ENCODE measurements around the gene NEK4. TPM values are rescaled to one million over a fixed set of nuclear protein-coding genes. Genes with fewer than 3 reads are reported as not detected.

Gene NEK4
- total and polyA plus RNA-seq, 2 of the 13 experiments (the other 11 are each of a cell fraction or from before 2014, with no cell fraction given), result 16.5 to 38.0 TPM

DNA sequence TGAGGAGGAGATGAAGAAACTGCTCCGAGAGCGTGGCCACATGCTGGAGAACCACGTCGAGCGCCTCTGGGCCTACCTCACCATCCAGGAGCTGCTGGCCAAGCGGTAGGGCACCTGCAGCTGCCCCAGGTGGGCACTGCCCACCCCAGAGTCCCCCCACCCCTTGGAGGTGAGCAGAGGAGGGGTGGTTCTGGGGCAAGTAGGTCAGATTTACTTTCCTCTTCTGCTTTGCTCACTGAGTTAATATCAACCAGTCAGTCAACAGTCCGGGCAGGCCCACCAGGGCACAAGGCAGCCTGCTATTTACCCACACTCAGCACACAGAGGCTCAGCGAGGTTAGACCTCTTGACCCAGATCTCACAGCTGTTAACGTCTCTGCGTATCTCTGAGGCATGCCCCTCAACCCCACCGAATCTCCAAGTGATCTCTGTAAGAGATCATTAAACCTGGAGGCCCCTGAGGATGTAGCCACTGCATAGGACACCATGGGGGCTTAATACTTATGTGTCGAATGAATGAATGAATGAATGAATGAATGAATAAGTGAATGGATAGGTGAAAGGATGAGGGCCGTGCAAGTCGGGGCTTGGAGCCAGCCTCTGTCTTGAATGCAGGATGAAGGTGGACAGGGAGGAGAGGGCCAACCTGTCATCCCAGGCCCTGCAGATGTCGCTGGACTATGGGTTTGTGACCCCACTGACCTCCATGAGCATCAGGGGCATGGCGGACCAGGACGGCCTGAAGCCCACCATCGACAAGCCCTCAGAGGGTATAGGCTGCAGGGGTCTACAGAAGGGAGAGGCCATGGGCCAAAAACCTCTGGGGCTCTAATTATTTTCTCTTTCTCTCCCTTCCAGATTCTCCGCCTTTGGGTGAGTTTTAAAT lies 15.8 kb upstream of the NEK4 start (continued):
- no peak for TF ChIP-seq ZNF839 (CRISPR knock-in tag; IDR thresholded peaks at IDR 0.05; ENCODE audit: borderline replicate concordance)
- TF ChIP-seq RFXAP (CRISPR knock-in tag; IDR thresholded peaks at IDR 0.05; ENCODE audit: borderline replicate concordance), result no peak
- TF ChIP-seq, protein P1, sequence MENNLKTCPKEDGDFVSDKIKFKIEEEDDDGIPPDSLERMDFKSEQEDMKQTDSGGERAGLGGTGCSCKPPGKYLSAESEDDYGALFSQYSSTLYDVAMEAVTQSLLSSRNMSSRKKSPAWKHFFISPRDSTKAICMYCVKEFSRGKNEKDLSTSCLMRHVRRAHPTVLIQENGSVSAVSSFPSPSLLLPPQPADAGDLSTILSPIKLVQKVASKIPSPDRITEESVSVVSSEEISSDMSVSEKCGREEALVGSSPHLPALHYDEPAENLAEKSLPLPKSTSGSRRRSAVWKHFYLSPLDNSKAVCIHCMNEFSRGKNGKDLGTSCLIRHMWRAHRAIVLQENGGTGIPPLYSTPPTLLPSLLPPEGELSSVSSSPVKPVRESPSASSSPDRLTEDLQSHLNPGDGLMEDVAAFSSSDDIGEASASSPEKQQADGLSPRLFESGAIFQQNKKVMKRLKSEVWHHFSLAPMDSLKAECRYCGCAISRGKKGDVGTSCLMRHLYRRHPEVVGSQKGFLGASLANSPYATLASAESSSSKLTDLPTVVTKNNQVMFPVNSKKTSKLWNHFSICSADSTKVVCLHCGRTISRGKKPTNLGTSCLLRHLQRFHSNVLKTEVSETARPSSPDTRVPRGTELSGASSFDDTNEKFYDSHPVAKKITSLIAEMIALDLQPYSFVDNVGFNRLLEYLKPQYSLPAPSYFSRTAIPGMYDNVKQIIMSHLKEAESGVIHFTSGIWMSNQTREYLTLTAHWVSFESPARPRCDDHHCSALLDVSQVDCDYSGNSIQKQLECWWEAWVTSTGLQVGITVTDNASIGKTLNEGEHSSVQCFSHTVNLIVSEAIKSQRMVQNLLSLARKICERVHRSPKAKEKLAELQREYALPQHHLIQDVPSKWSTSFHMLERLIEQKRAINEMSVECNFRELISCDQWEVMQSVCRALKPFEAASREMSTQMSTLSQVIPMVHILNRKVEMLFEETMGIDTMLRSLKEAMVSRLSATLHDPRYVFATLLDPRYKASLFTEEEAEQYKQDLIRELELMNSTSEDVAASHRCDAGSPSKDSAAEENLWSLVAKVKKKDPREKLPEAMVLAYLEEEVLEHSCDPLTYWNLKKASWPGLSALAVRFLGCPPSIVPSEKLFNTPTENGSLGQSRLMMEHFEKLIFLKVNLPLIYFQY (CRISPR knock-in tag; IDR thresholded peaks at IDR 0.05; ENCODE audit: borderline replicate concordance), result peak; percentile 79; the same call in 1 of the 2 replicates
- no peak for TF ChIP-seq TEAD2 (CRISPR knock-in tag; IDR thresholded peaks at IDR 0.05)
- TF ChIP-seq BRF2 (CRISPR knock-in tag; IDR thresholded peaks at IDR 0.05), result no peak
- TF ChIP-seq ZBTB38 (CRISPR knock-in tag; IDR thresholded peaks at IDR 0.05), result peak; percentile 56; the same call in 1 of the 2 replicates
- no peak for TF ChIP-seq ONECUT2 (CRISPR knock-in tag; IDR thresholded peaks at IDR 0.05)
- TF ChIP-seq HNRNPL (IDR thresholded peaks at IDR 0.05; ENCODE audit: low read depth, low read length), result peak; percentile 96
- no peak for TF ChIP-seq SYNCRIP (IDR thresholded peaks at IDR 0.05; ENCODE audit: insufficient read depth, low read depth, low read length)
- TF ChIP-seq, protein P2, sequence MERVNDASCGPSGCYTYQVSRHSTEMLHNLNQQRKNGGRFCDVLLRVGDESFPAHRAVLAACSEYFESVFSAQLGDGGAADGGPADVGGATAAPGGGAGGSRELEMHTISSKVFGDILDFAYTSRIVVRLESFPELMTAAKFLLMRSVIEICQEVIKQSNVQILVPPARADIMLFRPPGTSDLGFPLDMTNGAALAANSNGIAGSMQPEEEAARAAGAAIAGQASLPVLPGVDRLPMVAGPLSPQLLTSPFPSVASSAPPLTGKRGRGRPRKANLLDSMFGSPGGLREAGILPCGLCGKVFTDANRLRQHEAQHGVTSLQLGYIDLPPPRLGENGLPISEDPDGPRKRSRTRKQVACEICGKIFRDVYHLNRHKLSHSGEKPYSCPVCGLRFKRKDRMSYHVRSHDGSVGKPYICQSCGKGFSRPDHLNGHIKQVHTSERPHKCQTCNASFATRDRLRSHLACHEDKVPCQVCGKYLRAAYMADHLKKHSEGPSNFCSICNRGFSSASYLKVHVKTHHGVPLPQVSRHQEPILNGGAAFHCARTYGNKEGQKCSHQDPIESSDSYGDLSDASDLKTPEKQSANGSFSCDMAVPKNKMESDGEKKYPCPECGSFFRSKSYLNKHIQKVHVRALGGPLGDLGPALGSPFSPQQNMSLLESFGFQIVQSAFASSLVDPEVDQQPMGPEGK (CRISPR knock-in tag; IDR thresholded peaks at IDR 0.05), result peak; percentile 39; the same call in 1 of the 2 replicates
- TF ChIP-seq, protein P3, sequence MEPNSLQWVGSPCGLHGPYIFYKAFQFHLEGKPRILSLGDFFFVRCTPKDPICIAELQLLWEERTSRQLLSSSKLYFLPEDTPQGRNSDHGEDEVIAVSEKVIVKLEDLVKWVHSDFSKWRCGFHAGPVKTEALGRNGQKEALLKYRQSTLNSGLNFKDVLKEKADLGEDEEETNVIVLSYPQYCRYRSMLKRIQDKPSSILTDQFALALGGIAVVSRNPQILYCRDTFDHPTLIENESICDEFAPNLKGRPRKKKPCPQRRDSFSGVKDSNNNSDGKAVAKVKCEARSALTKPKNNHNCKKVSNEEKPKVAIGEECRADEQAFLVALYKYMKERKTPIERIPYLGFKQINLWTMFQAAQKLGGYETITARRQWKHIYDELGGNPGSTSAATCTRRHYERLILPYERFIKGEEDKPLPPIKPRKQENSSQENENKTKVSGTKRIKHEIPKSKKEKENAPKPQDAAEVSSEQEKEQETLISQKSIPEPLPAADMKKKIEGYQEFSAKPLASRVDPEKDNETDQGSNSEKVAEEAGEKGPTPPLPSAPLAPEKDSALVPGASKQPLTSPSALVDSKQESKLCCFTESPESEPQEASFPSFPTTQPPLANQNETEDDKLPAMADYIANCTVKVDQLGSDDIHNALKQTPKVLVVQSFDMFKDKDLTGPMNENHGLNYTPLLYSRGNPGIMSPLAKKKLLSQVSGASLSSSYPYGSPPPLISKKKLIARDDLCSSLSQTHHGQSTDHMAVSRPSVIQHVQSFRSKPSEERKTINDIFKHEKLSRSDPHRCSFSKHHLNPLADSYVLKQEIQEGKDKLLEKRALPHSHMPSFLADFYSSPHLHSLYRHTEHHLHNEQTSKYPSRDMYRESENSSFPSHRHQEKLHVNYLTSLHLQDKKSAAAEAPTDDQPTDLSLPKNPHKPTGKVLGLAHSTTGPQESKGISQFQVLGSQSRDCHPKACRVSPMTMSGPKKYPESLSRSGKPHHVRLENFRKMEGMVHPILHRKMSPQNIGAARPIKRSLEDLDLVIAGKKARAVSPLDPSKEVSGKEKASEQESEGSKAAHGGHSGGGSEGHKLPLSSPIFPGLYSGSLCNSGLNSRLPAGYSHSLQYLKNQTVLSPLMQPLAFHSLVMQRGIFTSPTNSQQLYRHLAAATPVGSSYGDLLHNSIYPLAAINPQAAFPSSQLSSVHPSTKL (CRISPR knock-in tag; IDR thresholded peaks at IDR 0.05), result peak; percentile 84
- TF ChIP-seq ZBTB14 (CRISPR knock-in tag; IDR thresholded peaks at IDR 0.05), result no peak
- peak; percentile 71; the same call in 1 of the 2 replicates for TF ChIP-seq FOXO1 (CRISPR knock-in tag; IDR thresholded peaks at IDR 0.05)
- TF ChIP-seq TBP (CRISPR knock-in tag; IDR thresholded peaks at IDR 0.05), result no peak
- no peak for TF ChIP-seq SOX13 (IDR thresholded peaks at IDR 0.05)
- peak in 1 of 2 experiments; percentile 76; a peak in 2 of 4 replicates for TF ChIP-seq SOX13 (CRISPR knock-in tag; conservative IDR thresholded peaks at IDR 0.05 in 1 of 2, IDR thresholded peaks at IDR 0.05 in 1 of 2)

Measured in HepG2 (cell line).